IMR-90 (cell line): ENCODE results near the gene PLA2G2C.

Source experiments
- CHD1 ChIP-seq: IDR thresholded peaks from 2 replicates; pipeline ENCODE4 v1.6.1; 2012; ENCODE audit warnings: low read depth, low read length, improper control_type of control experiment
- CTCF ChIP-seq: conservative IDR thresholded peaks from 2 replicates; pipeline ENCODE4 v1.5.1; 2012; ENCODE audit warnings: mild to moderate bottlenecking, low read depth, low read length, improper control_type of control experiment
- ELK1 ChIP-seq: fragments of 150-350 bp; IDR thresholded peaks from 2 replicates; pipeline ENCODE4 v1.6.1; 2016; ENCODE audit warnings: low read depth, mild to moderate bottlenecking, low read length, moderate library complexity, borderline replicate concordance
- MXI1 ChIP-seq: IDR thresholded peaks from 2 replicates; pipeline ENCODE4 v1.6.1; 2012; ENCODE audit warnings: low read depth, mild to moderate bottlenecking, low read length, moderate library complexity, borderline replicate concordance
- POLR2A ChIP-seq: IDR thresholded peaks from 2 replicates; pipeline ENCODE4 v1.6.1; 2012; ENCODE audit warnings: mild to moderate bottlenecking, low read depth, low read length
- RAD21 ChIP-seq: IDR thresholded peaks from 2 replicates; pipeline ENCODE4 v1.6.1; 2012; ENCODE audit warnings: low read length, improper control_type of control experiment
- RCOR1 ChIP-seq: IDR thresholded peaks from 2 replicates; pipeline ENCODE4 v1.6.1; 2012; ENCODE audit warnings: mild to moderate bottlenecking, low read length, improper control_type of control experiment; ENCODE audit not compliant: insufficient replicate concordance
- USF2 ChIP-seq: fragments of 150-350 bp; IDR thresholded peaks from 2 replicates; pipeline ENCODE4 v1.6.1; 2017; ENCODE audit warnings: mild to moderate bottlenecking, antibody characterized with exemption, low read length, low read depth

- TF ChIP-seq CHD1 (no peak), POLR2A (no peak), RAD21 (no peak), ELK1 (no peak), CTCF (no peak), RCOR1 (no peak), MXI1 (no peak), USF2 (no peak)
These were observed 48.6 kb upstream of the PLA2G2C start for GRCh38 chr1:20234788-20235535.
